ENCODE data around the gene TMOD1.
"Not testable (repeated sequence)": the region's sequence is repeated elsewhere in the genome, so short reads cannot be mapped to it uniquely, and the experiment has no call there.

Gene TMOD1

DNA sequence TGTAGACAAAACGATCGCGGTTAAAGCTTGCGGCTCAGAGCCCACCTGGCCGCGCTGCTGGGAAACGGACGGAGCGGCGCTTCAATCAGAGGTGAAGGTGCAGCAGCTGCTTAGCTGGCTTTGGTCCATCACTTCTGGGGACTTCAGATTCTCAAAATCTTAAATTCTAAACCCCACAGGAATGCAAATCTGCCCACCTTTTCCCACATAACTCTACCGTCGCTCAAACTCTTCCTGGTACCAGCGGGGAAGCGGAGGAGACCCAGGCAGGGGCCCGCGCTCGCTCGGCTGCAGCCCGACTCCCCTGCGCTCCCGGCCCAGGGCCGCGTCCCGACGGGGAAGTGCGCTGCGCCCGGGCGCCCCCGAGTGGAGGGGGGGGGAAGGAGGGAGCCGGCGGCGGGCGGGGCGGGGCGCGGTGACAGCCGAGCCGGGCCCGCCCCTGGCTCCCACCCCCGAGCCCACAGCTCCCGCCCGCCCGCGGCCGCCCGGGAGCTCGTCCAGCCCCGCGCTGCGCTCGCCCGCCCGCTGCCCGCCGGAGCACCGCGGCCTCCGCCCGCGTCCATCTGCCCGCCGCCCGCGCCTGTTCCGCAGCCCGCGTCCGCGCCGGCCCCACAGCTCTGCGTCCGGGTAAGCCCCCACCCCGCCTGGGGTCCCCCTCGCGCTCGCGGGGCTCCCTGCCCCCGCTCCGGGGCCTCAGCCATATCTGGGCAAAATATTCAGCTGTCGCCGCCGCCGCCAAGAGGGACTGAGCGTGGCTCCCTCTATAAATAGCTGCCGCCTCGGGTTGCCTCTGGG, at the start of gene TMOD1:
Gene TMOD1, plus strand, starts transcription at position 490 of the 795 bp plus-strand sequence. CDS start 22,523 bp downstream, outside the sequence.
- peak; percentile 44 for DNase-seq

DNA sequence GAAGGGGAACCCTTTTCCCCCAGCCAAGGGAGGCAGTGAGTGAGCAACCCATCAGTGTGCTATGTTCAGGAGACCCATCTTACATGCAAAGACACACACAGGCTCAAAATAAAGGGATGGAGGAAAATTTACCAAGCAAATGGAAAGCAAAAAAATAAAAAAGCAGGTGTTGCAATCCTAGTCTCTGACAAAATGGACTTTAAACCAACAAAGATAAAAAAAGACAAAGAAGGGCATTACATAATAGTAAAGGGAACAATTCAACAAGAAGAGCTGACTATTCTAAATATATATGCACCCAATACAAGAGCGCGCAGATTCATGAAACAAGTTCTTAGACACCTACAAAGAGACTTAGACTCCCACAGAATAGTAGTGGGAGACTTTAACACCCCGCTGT, 47.9 kb upstream of the TMOD1 start:
- DNase-seq, result not testable (repeated sequence)

DNA sequence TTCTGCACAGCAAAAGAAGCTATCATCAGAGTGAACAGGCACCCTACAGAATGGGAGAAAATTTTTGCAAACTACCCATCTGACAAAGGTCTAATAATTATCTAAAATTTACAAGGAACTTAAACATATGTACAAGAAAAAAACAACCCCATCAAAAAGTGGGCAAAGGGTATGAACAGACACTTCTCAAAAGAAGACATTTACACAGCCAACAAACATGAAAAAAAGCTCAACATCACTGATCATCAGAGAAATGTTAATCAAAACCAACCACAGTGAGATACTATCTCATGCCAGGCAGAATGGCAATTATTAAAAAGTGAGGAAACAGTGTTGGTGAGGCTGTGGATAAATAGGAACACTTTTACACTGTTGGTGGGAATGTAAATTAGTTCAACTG, 44.6 kb upstream of the TMOD1 start:
- not testable (repeated sequence) for DNase-seq

DNA sequence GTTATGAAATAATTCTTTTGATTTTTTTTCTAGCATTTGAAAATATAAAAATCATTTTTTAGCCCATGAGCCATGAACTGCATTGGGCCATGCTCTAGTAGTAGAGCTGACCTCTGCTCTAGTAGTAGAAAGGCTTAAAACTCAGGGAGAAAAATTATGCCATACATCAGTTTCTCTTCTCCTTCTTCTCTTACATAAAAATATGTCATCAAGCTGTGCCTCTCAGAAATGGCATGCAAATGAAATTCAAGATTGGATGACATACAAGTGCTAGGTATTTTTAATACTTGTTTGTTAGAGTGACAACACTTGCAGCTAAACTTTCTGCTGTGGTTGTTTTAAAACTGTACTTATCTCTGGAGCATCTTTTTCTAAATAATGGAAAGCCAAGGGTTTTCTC, 42.1 kb upstream of the TMOD1 start:
- DNase-seq, result no peak

DNA sequence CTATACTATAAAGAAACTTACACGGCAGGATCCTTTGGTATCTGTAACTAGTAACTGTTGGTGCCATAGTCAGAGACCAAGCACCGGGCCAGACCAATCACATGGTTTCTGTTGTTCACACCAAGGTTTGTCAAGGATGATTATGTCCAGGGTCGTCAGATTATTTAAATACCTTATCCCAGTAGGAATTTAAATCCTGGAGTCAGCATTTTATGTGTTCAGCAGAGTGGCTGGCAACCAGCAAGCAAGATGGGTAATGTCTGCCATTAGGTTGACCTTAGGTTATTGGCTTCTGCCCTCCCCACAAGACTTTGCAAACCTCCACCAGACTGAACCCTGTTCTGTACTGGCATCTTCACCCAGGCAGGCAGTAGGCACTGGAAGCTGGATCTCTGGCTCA, 39.3 kb upstream of the TMOD1 start:
- no peak for DNase-seq

DNA sequence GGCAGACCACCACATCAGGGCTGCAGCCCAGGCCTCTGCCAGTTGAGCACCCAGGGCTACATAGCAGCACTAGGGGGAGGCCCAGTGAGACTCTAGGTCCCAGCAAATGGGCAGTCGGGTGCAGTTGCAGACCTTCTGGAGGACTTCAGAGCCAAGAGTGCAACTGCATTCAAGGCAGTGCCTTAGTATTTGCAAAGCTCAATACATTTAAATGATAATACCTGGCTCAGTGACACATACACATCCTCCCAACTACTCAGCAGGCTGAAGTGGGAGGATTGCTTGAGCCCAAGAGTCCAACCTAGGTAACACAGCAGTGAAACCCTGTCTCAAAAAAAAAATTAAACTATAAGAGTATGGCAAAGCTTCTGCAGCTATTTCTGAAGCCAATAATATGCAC, 38.6 kb upstream of the TMOD1 start:
- no peak for DNase-seq

DNA sequence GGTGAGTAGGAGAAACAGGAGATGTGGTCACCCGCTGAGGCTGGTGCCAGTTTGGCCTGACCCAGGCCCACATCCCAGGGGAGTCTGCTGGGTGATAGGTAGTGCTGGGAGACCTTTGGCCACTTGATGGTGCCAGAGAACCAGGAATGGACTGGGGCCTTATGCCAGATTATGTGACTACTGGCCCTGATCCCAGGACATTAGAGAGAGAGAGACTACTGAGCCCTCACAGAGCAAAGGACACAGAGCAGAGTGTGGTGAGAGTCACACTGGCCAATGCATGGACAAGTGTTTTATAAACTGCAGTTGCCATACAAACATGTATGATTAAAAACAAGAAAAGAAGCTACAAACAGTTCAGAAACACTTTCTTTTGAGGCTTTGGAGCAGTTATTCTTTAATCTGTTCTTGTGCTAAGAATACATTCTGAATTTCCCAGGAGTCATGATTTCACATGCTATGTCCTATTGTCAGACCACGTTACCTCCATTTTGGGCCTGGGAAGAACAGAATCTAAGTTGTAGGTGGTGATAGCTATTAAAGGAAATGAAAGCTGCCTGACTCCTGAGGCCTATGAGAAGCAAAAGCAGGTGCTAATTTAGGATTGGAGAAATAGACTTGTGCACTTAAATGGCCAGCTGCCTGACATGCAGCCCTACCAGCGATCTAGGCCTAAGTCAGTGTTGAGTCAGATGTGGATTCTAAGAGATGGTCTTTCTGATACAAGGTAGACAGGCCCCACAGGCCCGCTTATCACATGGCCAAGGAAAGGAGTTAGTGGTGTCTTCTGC, 32.6 kb upstream of the TMOD1 start:
- peak; percentile 16 for DNase-seq

DNA sequence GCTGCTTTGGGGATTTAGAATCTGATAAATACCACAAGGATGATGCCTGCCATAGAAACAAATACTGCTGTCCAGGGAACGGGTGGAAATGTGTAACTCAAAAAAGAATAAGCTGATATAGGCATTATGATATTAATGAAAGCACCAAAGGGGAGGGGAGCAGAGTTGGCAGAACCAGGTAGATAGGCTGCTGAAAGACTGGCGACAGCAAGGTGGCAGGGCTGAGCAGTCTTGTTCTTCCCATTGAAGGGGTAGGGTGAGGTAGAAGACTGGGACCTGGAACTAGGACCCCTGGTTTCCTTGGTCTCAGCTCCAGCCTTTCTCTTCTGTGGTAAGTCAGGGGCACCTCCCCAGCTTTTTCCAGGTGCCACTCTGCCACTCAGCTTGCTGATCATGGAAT, 31.4 kb upstream of the TMOD1 start:
- no peak for DNase-seq

DNA sequence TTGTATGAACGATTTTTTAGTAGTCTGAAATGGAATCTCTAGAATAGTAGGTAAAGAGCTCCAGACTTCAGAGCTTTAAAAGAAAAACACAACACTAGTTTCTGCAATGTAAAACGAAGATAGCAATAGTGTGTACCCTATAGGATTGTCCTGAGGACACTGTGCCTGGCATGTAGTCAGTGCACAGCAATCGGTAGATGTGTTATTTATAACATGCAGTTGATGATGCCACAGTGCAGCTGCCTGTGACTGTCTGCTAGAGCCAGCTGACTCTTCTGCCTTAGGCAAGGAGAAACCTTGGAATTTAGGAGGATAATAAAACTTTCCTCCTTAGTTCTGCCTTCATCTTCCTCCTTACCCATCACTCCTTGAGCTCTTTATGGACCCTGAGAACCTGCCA, 27.7 kb upstream of the TMOD1 start:
- DNase-seq, result no peak

DNA sequence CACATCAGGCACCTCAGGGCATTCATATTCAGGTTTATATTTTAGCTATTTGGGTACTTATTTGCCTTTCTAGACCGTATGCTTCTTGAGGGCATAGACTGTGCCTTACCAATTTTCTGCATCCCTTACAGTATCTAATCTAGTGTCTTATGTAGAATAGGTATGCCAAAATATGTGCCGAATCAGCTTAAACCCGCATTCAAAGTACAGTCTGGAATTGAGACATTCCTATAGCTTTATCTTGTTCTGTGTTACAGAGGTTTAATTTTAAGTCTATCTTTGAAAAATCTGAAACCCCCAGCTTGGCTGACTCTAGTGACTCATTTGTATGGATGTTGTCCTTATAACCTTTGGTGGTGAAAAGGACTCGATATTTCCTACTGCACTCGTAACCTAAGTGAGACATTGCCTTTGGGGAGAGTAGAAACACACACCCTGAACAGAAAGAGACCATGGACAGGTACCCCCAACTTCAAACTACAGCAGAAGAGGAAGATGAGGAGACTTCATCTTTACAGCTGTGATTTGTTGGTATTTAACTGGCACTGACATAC, 27.0 kb upstream of the TMOD1 start:
- DNase-seq, result no peak

DNA sequence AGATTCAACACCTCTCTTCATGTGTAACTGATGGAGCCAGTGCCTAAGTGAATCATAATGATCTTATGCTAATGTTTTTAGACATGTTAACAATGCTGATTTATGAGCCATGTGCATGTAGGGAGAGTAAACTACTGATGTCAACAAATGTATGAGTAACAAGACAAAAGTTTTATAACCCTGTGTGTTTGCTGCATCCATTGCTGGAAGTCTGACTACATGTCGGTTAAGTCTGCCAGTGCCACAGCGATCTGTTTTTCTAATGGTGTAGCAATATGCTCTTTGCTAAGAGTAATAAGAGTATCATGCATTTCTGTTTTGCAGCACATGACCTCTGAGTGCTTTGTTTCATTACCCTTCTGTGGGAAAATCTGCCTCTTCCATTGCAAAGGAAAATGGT, 26.4 kb upstream of the TMOD1 start:
- DNase-seq, result no peak

DNA sequence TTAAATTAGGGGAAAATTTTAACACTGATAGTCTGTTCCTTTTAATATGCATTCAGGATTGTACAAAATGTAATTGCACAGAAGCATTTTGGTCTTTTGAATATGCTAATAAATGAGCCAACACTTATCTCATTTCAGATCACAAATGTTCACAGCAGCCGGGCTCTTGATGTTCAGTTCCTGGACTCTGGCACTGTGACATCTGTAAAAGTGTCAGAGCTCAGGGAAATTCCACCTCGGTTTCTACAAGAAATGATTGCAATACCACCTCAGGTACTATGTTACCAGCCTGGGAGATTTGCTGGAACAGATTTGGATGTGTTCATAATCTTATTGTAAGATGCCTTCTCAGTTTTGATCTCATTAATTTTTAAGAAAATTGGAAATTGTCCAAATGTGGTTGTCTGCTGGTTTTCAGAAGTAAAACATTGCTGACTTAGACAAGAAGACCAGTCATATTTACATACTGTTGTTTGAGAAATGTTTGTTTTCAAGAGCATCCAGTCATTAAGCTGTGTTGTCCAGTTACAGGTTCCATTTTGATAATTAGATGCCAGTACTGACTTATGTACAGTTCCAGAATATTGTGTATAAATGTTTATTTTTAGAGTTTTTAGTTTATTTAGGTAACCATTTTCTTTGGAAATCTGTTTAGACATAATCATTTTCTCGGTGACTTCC, 23.0 kb upstream of the TMOD1 start:
- no peak for DNase-seq

DNA sequence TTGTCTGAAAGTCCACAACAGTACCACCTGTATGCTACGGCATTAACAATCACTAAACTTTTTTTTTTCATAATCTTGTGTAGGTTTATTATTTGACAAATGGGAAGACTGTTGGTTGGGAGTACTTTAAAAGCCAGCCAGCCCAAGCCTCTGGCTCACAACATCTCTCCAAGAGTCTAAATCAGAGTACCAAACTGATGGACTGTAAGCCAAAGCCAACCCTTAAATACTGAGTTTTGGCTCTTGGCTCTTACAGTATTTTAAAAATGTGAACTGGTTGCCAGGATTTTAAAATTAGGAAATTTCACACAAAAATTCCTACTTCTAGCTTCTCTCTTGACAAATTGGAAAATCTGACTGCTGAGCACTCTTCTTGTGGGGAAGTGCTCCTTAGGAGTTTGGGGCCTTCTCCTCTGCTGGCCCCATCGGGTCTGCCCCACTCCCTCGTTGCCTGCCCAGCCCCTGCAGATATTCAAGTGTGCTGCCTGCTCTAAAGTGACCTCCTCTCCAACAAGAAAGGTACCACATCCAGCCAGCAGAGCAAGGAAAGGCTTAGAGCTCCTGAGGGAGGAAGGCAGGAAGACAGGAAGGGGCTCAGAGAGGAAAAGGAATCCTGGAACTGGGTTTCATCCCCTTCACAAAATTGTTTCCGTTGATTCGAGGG, 21.8 kb upstream of the TMOD1 start:
- no peak for DNase-seq

DNA sequence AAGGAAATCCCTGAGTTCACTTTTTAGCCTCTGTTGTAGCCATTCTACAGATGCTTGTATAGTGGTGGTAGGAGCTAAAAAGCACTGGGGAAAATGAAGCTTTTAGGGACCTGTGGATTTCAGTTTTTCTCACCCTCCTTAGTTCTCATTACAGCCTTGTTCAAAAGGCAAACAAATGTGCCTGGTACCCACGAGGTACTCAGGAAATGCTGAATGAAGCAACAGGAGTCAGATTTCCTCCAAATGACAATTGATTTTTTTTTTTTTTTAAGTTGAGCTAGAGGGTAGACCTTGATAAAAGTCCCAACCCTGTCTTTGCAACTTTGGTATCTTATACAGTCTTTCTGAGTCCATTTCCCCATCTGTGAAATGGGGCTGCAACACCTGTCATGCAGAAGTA, 21.3 kb upstream of the TMOD1 start:
- DNase-seq, result no peak

DNA sequence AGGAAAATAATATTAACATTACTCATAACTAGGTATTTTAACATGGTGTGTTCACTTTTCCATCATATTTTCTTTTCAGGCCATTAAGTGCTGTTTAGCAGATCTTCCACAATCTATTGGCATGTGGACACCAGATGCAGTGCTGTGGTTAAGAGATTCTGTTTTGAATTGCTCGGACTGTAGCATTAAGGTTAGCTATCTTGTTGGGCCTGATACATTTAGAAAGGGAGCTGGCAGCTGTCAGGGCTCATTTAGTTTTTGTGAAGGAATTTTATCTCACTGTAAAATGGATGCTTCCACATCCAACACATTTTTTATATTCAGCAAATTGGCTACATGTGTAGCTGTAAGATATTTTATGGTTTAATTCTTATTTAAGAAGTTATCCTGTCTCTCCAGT, 20.7 kb upstream of the TMOD1 start:
- no peak for DNase-seq

DNA sequence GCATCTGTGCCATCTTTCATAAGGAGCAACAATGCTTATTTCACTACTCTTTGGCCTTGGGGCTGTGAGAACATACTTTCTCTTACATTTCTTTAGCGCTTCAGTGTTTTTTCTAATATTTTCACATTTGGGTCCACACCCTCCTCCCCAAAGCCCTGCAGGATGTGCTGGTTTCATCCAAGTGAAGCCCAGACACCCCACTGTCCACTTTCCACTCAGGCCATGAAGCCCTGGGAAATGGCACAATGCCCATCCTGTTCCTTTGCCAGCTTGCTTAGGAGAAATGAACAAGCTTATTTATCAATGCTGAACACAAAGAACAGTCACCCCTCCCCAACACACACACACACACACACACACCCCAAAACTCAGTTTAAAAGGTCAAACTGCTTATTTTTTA, 17.3 kb upstream of the TMOD1 start:
- DNase-seq, result no peak

DNA sequence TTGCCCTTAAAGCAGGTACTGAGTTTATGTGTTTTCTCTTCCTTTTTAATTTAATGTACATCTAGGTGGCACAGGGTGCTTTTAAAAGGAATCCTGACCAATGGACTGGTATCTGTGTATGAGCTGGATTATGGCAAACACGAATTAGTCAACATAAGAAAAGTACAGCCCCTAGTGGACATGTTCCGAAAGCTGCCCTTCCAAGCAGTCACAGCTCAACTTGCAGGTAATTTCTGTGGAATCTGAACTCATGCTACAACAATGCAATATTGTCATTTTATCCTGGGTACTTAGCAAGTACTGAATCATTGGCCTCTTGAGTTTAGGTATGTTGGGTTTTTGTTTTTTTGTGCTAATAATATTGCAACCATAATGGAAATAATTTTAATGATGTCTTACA, 14.4 kb upstream of the TMOD1 start:
- DNase-seq, result no peak

DNA sequence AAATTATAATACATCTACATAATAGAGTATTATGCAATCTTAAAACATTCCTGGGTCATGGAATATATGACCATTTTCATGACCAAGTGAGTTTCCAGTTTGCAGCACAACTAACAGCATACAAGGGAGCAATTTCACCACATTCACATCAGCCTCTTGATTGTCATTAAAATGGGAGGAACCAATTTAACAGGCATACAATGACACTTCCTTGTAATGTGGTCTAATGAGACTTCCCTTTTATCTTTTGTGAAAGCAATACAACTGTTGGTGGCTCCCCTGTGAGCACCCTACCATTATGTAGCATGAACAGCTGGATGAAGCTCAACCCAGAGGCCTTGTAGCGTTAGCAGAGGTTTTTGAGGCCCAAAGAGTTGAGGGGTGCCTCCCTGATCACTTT, 13.6 kb upstream of the TMOD1 start:
- no peak for DNase-seq

DNA sequence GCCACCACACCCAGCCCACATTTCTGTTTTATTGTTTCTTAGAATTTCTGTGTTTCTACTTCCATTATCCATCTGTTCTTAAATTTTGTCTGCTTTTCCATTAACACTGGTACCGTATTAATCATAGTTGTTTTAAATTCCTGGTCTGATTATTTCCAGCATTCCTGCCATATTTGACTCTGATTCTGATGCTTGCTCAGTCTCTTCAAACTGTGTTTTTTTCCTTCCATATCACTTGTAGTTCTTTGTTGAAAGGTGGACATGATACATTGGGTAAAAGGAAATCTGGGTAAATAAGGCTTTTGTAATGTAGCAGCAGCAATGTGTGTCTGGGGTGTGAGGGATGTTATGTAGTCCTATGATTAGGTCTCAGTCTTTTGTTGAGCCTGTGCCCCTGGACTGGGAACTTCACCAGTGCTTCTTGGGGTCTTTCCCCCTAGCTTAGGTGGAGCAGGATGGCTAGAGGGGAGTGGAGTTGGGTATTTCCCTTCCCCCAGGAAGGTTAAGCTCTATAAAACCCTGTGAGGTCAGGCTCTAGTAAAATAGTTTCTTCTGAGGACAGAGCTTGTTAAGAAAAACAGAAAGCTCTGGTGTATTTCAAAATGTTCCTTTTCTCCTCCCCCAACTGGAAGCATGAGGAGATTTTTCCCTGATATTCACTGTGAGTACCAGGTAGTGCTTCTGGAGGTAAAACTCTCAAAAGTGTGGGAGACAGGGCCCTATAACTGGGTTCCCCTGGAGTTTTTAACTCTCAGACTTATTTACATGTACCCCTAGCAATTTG, 10.1 kb upstream of the TMOD1 start:
- no peak for DNase-seq

DNA sequence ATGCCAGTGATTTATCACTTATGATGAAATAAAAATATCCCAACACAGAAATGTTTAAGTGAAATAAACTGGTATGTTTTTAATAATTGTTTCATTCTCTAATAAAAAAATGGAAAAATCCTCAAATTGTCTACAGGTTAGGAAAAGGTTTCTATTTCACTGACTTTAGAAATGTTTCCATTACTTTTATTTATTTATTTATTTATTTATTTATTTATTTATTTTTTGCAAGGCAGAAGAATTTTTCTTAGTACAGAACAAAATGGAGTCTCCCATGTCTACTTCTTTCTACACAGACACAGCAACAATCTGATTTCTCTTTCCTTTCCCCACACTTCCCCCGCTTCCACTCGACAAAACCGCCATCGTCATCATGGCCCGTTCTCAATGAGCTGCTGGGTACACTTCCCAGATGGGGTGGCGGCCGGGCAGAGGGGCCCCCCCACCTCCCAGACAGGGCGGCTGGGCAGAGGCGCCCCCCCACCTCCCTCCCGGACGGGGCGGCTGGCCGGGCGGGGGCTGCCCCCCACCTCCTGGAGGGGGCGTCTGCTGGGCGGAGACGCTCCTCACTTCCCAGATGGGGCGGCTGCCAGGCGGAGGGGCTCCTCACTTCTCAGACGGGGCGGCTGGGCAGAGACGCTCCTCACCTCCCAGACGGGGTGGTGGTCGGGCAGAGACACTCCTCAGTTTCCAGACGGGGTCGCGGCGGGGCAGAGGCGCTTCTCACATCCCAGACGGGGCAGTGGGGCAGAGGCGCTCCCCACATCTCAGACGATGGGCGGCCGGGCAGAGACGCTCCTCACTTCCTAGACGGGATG, 3.7 kb upstream of the TMOD1 start:
- not testable (repeated sequence) for DNase-seq

DNA sequence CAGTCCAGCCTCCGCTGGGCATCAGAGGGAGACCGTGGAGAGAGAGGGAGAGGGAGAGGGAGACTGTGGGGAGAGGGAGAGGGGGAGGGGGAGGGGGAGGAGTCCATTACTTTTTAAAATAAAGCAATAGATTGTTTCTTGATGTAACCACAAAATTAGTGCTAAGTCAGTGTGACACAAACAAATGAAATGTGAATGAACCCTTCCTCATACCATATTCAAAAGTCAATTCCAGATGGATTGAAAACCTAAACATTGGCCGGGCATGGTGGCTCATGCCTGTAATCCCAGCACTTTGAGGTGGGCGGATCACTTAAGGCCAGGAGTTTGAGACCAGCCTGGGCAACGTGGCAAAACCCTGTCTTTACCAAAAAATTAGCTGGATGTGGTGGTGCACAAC, 2.6 kb upstream of the TMOD1 start:
- not testable (repeated sequence) for DNase-seq
